GM12874 (cell line): ENCODE data around the gene TRIM44.

Experiments
- TF ChIP-seq, protein P1 (sequence below): IDR thresholded peaks from 2 replicates; pipeline ENCODE4 v1.5.1; 2011; ENCODE audit warnings: low read depth, mild to moderate bottlenecking, control low read depth, low read length, moderate library complexity; ENCODE audit not compliant: insufficient read depth

Gene TRIM44

DNA sequence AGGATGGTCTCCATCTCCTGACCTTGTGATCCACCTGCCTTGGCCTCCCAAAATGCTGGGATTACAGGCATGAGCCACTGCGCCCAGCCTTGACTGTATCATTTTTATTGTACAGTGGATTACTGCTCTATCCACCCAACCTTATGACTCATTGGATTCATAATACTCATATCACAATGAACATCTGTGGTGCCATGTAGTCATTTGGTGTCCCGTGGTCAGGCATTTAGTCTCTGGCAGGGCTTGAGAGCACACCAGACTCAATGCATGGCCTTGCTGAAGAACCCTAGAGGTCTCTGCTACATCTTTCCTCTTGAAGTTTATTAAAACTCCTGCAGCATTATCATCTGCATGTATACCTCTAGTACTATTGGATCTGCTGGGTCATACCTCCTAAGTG lies 183.3 kb downstream of the TRIM44 start:
- TF ChIP-seq, protein P1, sequence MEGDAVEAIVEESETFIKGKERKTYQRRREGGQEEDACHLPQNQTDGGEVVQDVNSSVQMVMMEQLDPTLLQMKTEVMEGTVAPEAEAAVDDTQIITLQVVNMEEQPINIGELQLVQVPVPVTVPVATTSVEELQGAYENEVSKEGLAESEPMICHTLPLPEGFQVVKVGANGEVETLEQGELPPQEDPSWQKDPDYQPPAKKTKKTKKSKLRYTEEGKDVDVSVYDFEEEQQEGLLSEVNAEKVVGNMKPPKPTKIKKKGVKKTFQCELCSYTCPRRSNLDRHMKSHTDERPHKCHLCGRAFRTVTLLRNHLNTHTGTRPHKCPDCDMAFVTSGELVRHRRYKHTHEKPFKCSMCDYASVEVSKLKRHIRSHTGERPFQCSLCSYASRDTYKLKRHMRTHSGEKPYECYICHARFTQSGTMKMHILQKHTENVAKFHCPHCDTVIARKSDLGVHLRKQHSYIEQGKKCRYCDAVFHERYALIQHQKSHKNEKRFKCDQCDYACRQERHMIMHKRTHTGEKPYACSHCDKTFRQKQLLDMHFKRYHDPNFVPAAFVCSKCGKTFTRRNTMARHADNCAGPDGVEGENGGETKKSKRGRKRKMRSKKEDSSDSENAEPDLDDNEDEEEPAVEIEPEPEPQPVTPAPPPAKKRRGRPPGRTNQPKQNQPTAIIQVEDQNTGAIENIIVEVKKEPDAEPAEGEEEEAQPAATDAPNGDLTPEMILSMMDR, result no peak

- TF ChIP-seq, protein P1, result no peak
These were observed 184.3 kb downstream of the TRIM44 start for GRCh38 chr11:35846874-35847273.

GRCh38 chr11:35847473-35847872 lies 184.9 kb downstream of the TRIM44 start:
- TF ChIP-seq, protein P1, result no peak

DNA sequence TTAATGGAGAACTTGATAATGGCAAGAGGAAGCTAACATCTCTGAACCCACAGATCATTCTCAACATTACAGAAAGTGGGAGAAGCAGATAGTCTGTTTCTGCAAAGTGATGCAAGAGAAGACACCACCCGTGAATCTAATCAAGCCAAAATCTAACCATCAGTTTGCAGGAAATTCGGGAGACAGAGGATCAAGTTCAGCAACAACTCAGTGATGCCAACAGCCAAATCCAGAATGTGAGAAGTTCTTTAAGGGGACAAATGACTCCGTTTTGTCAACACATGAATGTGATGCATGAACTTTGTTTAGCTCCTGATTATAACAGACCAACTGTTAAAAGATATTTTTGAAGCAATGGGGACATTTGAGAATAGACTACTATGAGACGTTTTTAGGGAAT lies 186.0 kb downstream of the TRIM44 start:
- TF ChIP-seq, protein P1, result no peak

DNA sequence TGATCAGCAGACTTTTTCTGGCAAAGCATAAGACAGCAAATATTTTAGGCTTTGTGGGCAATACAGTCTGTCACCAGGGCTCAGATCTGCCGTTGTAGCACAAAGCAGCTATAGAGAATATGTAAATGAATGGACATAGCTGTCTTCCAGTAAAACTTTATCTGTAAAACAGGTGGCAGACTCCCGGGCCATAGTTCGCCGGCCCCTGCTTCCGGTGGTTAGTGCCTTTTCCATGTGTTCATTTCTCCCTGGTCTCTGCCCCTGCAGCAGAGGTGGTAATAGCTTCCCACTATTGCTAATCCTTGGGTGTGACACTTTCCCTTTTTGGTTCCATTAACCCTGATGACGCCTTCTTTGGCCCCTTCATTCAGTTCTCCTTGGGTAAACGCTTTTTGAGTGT lies 187.6 kb downstream of the TRIM44 start:
- TF ChIP-seq, protein P1, result no peak

GRCh38 chr11:35851342-35851741 lies 188.8 kb downstream of the TRIM44 start:
- TF ChIP-seq, protein P1, result no peak

GRCh38 chr11:35852056-35852455 lies 189.5 kb downstream of the TRIM44 start:
- TF ChIP-seq, protein P1, result no peak

DNA sequence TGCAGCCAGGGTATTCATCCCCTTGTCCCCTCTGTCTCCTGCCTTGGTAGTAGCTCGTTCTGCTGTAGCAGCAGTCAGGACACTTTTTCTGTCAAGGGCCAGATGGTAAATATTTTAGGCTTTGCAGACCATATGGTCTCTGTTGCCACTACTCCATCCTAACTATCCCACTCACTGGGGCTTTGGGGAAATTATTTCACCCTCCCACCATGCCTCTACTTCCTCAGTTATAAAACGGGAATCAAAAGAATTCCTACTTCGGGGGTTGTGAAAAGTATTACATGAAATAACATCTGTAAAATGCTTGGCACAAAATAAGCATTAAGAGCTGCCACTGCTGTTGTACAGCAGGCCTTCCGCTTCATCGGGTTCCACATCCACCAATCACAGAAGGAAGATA lies 191.4 kb downstream of the TRIM44 start:
- TF ChIP-seq, protein P1, result no peak
